22Rv1 (cell line): ENCODE measurements around the gene SEC14L5.

ENCODE experiments used
- CTCF ChIP-seq: fragments of 450-650 bp; IDR thresholded peaks from 2 replicates; pipeline ENCODE4 v1.5.1; 2017; ENCODE audit warnings: mild to moderate bottlenecking
- ZFX ChIP-seq: fragments of 450-650 bp; IDR thresholded peaks from 2 replicates; pipeline ENCODE4 v1.6.1; 2017; ENCODE audit warnings: antibody characterized with exemption, borderline replicate concordance

DNA sequence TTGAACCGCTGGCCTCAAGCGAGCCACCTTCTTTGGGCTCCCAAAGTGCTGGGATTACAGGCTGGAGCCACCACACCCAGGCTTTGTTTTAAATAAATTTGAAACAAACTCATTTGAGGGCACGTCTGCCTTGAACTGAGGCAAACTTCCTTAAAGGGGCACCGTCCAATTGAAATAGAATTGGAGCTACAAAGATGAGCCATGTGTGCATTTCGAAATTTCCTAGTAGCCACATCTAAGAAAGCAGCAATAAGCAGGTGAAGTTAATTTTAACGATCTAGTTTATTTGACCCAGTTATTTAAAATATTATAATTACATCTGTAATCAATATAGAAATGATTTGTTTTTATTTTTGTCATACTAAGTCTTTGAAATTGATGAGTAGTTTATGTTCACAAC is 108.4 kb downstream of the SEC14L5 start:
- no peak for TF ChIP-seq CTCF
- no peak for TF ChIP-seq ZFX
